Measurements from ENCODE around the gene A2M. TPM values are rescaled to one million over a fixed set of nuclear protein-coding genes. Genes with fewer than 3 reads are reported as not detected.
"Not testable (repeated sequence)": the region's sequence is repeated elsewhere in the genome, so short reads cannot be mapped to it uniquely, and the experiment has no call there.

The A2M gene
- total RNA-seq, 1 donor from 2014 or later: 346 TPM

- H3K27me3 Mint-ChIP-seq (ENCODE audit: unreplicated experiment): peaks cover 3% of the 10 kb centered on the region
- peaks cover 6% of the 10 kb centered on the region for H3K9me3 Mint-ChIP-seq (ENCODE audit: unreplicated experiment)
- no peaks in the 10 kb centered on the region for H3K4me1 Mint-ChIP-seq (ENCODE audit: low read depth, unreplicated experiment)
- no peak for DNase-seq
- TF ChIP-seq, protein P1, sequence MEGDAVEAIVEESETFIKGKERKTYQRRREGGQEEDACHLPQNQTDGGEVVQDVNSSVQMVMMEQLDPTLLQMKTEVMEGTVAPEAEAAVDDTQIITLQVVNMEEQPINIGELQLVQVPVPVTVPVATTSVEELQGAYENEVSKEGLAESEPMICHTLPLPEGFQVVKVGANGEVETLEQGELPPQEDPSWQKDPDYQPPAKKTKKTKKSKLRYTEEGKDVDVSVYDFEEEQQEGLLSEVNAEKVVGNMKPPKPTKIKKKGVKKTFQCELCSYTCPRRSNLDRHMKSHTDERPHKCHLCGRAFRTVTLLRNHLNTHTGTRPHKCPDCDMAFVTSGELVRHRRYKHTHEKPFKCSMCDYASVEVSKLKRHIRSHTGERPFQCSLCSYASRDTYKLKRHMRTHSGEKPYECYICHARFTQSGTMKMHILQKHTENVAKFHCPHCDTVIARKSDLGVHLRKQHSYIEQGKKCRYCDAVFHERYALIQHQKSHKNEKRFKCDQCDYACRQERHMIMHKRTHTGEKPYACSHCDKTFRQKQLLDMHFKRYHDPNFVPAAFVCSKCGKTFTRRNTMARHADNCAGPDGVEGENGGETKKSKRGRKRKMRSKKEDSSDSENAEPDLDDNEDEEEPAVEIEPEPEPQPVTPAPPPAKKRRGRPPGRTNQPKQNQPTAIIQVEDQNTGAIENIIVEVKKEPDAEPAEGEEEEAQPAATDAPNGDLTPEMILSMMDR (IDR thresholded peaks at IDR 0.05; ENCODE audit: partially characterized antibody, unreplicated experiment): no peak
- peaks cover 8% of the 10 kb centered on the region for H3K36me3 Mint-ChIP-seq (ENCODE audit: unreplicated experiment)
- H3K4me3 Mint-ChIP-seq (ENCODE audit: unreplicated experiment): no peak overlapping the region
- H3K27ac Mint-ChIP-seq (ENCODE audit: unreplicated experiment): no peak overlapping the region
Measured at GRCh38 chr12:9147461-9147860, 31.7 kb upstream of the A2M start.

DNA sequence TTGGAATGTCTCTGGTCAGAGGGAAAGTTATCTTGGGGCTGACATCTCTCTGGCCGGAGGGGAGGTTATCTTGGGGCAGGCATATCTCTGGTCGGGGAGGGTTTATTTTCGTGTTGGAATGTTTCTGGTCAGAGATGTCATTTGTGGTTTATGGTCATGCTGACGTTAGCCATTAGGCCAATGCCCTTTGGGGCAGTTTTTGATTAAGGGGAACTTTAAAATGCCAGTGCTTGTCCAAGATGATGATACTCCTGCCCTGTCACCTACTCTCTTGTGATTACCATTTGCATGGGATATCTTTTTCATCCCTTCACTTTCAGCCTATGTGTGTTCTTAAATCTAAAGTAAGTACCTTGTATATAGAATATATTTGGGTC lies 29.0 kb upstream of the A2M start:
- Mint-ChIP-seq H3K27ac (ENCODE audit: unreplicated experiment) (no peak overlapping the region), H3K36me3 (ENCODE audit: unreplicated experiment) (peaks cover 8% of the 10 kb centered on the region), H3K9me3 (ENCODE audit: unreplicated experiment) (peaks cover 6% of the 10 kb centered on the region)

DNA sequence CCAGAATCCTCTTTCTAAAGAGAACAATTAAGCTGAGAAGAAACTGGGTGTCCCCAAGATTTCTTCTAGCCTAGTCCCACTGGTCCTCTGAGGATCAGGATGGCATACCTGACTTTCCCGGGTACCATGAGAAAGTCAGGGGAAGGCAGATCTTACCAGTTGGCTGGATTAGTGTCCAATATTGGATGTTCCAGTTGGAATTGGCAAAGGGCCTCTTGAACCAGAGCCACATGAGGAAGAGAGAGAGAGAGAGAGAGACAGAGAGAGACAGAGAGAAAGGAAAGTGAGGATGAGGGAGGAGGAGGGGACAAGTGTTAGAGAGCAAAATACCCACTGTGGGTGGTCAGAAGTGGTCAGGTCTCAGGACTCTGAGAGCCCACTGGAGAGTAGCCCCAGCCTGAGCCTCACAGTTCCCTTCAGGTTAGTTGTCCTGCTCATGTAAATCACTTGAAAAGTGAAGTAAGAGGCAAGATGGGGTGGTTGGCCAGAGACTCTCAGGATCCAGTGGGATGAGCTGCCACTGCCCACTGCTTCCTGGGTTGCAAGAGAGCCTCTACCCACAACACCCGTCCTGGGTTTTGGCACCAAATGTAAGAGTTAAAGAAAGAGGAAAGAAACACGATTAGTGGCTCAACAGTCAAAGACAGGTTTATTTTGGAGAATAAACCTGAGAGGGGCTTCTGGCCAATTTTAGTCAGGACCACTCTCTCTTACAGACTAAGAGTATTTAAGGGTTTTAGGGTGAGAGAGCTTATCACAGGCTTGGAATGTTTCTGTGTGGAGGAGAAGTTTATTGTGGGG lies 28.4 kb upstream of the A2M start:
- H3K36me3 Mint-ChIP-seq (ENCODE audit: unreplicated experiment): peaks cover 8% of the 10 kb centered on the region
- H3K9me3 Mint-ChIP-seq (ENCODE audit: unreplicated experiment): peaks cover 6% of the 10 kb centered on the region
- H3K4me3 Mint-ChIP-seq (ENCODE audit: unreplicated experiment): no peak overlapping the region
- TF ChIP-seq, protein P1 (IDR thresholded peaks at IDR 0.05; ENCODE audit: partially characterized antibody, unreplicated experiment): no peak
- no peak overlapping the region for H3K27ac Mint-ChIP-seq (ENCODE audit: unreplicated experiment)
- no peak for DNase-seq
- no peaks in the 10 kb centered on the region for H3K4me1 Mint-ChIP-seq (ENCODE audit: low read depth, unreplicated experiment)
- peaks cover 3% of the 10 kb centered on the region for H3K27me3 Mint-ChIP-seq (ENCODE audit: unreplicated experiment)

More for the DNA sequence above, 29.0 kb upstream of the A2M start:
- Mint-ChIP-seq H3K4me1 (ENCODE audit: low read depth, unreplicated experiment) (no peaks in the 10 kb centered on the region), H3K27me3 (ENCODE audit: unreplicated experiment) (peaks cover 3% of the 10 kb centered on the region), H3K4me3 (ENCODE audit: unreplicated experiment) (no peak overlapping the region)
- TF ChIP-seq, protein P1 (IDR thresholded peaks at IDR 0.05; ENCODE audit: partially characterized antibody, unreplicated experiment): no peak
- DNase-seq: no peak

GRCh38 chr12:9143137-9143536 lies 27.4 kb upstream of the A2M start:
- no peak for DNase-seq
- H3K4me1 Mint-ChIP-seq (ENCODE audit: low read depth, unreplicated experiment): no peaks in the 10 kb centered on the region
- peaks cover 8% of the 10 kb centered on the region for H3K36me3 Mint-ChIP-seq (ENCODE audit: unreplicated experiment)
- peaks cover 6% of the 10 kb centered on the region for H3K9me3 Mint-ChIP-seq (ENCODE audit: unreplicated experiment)
- H3K27me3 Mint-ChIP-seq (ENCODE audit: unreplicated experiment): peaks cover 3% of the 10 kb centered on the region
- no peak overlapping the region for H3K4me3 Mint-ChIP-seq (ENCODE audit: unreplicated experiment)
- no peak overlapping the region for H3K27ac Mint-ChIP-seq (ENCODE audit: unreplicated experiment)
- TF ChIP-seq, protein P1 (IDR thresholded peaks at IDR 0.05; ENCODE audit: partially characterized antibody, unreplicated experiment): no peak

DNA sequence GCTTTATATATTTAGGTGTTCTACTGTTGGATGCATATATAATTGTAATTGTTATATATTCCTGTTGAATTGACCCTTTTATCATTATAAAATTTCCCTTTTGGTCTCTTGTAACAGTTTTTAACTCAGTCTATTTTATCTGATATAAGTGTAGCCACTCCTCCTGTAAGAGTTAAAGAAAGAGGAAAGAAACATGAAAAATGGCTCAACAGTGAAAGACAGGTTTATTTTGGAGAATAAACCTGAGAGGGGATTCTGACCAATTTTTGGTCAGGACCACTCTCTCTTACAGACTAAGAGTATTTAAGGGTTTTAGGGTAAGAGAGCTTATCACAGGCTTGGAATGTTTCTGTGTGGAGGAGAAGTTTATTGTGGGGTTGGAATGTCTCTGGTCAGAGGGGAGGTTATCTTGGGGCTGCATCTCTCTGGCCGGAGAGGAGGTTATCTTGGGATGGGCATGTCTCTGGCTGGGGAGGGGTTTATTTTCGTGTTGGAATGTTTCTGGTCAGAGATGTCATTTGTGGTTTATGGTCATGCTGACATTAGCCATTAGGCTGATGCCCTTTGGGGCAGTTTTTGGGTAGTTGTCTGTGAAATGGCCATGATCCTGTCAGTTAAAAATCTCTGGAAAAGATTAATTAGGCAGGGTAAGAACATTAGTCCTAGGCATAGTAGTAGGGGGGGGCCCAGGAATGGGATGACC lies 24.0 kb upstream of the A2M start:
- not testable (repeated sequence) for H3K4me1 Mint-ChIP-seq (ENCODE audit: low read depth, unreplicated experiment); DNase-seq; H3K27ac Mint-ChIP-seq (ENCODE audit: unreplicated experiment); H3K9me3 Mint-ChIP-seq (ENCODE audit: unreplicated experiment); H3K36me3 Mint-ChIP-seq (ENCODE audit: unreplicated experiment); H3K27me3 Mint-ChIP-seq (ENCODE audit: unreplicated experiment); H3K4me3 Mint-ChIP-seq (ENCODE audit: unreplicated experiment)

Measured in glutamatergic neuron (in vitro differentiated cells).